ENCODE results near the gene GGNBP2.

DNA sequence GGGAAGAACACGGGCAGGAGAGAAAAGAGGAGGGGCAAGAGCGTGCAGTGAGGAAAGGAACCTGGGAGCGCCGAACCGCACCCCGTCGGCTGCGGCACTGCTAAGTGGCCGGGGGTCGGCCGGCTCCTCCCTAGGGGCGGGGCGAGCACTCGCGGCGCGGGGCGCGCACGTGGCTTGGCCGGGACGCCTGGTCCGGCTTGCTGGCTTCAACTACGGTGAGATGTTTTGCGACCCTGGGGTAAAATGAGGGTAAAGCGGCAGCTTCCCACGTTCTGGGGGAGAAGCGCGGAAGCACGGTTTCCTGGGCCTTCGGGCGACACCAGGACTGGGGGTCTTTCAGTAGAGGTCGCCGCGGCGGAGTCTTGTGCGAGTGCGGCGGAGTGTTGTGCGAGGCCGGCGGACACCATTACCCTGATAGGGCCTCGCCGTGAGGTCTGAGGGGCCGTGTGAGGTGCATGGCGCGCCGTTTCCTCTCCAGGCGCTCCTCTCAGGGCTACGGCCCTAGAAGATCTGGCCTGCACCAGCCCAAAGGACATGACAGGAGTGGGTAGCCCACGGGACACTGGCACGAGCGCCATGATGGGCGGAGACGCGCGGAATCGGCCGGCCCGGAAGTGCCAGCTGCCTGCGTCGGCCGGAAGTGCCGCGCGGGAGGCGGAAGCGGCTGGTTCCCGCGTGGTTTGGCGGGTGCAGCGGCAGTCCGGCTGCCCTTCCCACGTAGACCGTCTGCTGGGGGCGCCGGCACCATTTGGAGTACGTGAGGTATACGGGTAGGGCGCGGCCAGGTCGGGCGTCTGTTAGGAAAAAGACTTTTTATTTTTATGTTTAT is 9.7 kb upstream of the GGNBP2 start, which contains the start of the genes MYO19 and PIGW:
- TF ChIP-seq, protein P1, sequence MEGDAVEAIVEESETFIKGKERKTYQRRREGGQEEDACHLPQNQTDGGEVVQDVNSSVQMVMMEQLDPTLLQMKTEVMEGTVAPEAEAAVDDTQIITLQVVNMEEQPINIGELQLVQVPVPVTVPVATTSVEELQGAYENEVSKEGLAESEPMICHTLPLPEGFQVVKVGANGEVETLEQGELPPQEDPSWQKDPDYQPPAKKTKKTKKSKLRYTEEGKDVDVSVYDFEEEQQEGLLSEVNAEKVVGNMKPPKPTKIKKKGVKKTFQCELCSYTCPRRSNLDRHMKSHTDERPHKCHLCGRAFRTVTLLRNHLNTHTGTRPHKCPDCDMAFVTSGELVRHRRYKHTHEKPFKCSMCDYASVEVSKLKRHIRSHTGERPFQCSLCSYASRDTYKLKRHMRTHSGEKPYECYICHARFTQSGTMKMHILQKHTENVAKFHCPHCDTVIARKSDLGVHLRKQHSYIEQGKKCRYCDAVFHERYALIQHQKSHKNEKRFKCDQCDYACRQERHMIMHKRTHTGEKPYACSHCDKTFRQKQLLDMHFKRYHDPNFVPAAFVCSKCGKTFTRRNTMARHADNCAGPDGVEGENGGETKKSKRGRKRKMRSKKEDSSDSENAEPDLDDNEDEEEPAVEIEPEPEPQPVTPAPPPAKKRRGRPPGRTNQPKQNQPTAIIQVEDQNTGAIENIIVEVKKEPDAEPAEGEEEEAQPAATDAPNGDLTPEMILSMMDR (IDR thresholded peaks at IDR 0.05; ENCODE audit: low read depth, low read length) = peak; percentile 16; the same call in 1 of the 2 replicates
- TF ChIP-seq EZH2phosphoT487 (IDR thresholded peaks at IDR 0.05; ENCODE audit: low read depth) = no peak

Data from OCI-LY3 (cell line).